ENCODE results near the gene ZNF764.
"Not testable (repeated sequence)": the region's sequence is repeated elsewhere in the genome, so short reads cannot be mapped to it uniquely, and the experiment has no call there.

ZNF764 gene

GRCh38 chr16:30526137-30526822 lies 31.9 kb downstream of the ZNF764 start, which contains the start of gene ZNF768:
TSS of gene ZNF768 (minus strand) at chr16:30526566. CDS start at chr16:30526413, 153 bp downstream.
- no peak for DNase-seq

DNA sequence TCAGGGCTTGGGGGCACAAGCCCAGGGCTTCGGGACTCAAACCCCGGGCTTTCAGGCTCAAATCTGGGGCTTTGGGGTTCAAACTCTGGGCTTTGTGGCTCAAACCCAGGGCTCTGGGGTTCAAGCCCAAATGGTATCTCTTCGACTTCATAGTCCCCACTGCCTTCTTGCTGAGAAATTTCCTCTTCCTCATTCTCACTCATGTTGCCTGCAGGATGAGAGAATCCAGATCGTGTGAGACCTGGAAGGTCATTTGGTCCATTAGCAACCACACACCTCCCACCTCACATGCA lies 32.4 kb downstream of the ZNF764 start:
- DNase-seq: no peak

DNA sequence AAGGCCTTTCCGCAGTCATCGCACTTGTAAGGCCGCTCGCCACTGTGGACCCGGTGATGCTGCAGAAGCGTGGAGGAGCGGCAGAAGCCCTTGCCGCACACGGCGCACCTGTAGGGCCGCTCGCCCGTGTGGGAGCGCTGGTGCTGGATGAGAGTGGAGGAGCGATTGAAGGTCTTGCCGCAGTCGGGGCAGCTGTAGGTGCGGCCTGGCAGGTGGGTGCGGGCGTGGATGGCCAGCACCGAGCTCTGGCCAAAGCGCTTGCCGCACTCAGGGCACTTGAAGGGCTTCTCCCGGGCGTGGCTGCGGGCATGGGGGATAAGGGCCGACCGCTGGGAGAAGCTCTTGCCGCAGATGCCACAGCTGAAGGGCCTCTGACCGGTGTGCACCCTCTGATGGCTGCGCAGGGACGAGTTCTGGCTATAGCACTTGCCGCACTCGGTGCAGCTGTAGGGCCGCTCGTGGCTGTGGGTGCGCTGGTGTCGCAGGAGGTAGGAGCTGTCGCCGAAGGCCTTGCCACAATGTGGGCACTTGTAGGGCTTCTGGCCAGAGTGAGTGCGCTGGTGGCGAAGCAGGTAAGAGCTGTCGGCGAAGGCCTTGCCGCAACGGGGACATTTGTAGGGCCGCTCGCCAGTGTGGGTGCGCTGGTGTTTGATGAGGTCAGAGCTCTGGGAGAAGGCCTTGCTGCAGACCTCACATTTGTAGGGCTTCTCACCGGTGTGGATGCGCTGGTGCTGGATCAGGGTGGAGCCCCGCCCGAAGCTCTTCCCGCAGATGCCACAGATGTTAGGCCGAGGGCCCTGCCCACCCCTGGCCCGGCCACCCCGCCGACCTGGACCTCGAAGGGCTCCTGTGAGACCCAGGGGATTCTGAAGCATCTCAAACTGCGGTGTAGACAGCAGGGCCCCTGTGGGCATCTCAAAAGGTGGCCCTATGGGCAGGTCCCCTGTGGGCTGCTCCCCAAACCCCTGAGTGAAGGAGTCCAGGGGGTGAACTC lies 33.3 kb downstream of the ZNF764 start:
- DNase-seq: no peak

GRCh38 chr16:30523768-30524574 lies 34.2 kb downstream of the ZNF764 start:
- DNase-seq: no peak

GRCh38 chr16:30522702-30523463 lies 35.3 kb downstream of the ZNF764 start:
- not testable (repeated sequence) for DNase-seq

GRCh38 chr16:30521873-30522641 lies 36.1 kb downstream of the ZNF764 start:
- DNase-seq: no peak

- no peak for DNase-seq
Observed at GRCh38 chr16:30521476-30521872, 36.7 kb downstream of the ZNF764 start.

GRCh38 chr16:30519120-30520049 lies 38.8 kb downstream of the ZNF764 start:
- DNase-seq: no peak

DNA sequence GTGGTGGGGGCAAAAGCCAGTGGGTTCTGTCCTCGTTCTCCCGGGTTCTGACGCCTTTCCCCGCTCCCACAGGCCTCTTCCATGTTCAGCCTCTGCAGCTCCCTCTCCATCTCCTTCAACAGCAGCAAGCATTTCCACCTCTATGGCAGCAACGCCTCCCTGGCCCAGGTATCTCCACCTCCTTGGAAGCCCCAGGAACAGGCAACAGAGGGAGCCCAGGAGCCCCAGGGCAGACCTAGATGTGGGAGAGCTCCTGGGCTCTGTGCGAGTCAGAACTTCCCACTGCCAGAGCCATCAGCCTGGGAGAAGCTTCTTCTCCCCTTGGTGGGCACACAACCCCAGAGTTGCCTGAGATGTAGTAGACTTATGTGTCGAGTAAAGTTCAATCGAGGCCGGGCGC lies 39.6 kb downstream of the ZNF764 start:
- DNase-seq: no peak

GRCh38 chr16:30515275-30515674 lies 42.9 kb downstream of the ZNF764 start:
- DNase-seq: no peak

DNA sequence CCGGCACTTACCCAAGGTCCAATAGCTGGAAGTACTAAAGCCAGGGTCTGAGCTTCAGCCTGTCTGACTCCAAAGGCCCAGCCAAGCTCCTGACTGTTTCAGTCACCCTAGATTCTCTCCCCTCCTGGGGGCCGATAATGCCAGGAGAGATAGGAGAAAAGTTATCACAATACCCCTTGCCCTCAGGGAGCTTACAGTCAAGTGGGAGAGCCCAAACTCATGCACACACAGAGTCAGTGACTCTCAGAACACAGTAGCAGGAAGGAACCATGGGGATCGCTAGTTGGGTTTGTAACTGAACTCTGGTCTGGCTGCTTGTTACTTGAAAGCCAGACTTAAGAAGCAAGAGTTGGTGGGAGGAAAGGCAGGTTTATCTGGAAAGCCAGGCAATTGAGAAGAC lies 46.7 kb downstream of the ZNF764 start:
- DNase-seq: no peak

DNA sequence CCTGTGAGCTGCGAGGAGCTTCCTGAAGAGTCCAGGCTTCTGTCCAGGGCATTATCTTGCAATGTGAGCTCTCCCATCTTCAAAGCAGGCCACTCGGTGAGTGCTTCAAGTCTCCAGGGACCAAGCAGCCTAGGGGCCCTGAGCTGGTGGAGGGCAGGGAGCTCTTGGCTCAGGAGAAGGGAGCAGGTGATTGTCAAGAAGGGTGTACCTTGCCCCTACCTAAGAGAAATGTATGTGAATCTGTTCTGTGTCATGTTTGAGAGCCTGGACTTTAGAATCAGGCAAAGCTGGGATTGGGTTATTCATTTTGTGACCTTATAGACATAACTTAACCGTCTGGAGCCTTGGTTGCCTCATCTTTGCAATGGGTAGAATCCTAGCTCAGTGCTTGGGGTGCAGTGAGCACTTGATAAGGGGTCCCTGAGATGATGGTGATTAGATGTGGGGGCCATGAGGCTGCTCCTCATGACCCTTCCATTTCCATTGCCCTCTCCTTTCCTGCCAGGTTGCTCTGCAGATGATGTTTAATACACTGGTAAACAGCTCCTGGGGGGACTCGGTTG lies 47.7 kb downstream of the ZNF764 start:
- no peak for DNase-seq

DNA sequence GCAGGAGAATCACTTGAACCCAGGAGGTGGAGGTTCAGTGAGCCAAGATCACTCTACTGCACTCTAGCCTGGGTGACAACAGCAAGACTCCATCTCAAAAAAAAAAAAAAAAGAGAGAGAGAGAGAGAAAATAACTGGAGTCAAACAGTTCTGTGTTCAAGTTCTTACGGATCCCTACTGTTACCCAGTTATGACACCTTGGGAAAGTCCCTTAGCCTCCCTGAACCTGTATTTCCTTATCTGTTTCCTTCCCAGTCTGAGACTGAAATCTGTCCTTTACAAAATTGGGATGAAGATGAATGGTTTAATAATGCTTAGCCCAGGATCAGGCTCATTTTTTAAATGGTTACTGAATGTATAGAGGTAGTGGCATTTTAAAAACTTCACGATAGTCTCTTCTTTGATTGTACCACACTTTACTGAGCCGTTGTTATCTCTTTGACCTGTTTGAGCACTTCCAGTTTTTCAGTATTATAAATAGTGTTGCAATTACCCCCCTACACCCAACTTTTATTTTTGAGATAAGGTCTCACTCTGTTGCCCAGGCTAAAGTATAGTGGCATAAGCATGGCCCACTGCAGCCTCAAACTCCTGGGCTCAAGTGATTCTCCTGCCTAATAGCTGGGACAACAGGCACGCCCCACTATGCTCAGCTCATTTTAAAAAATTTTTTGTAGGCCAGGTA lies 49.0 kb downstream of the ZNF764 start:
- no peak for DNase-seq
